ENCODE measurements around the gene G0S2. TPM values are rescaled to one million over a fixed set of nuclear protein-coding genes. Genes with fewer than 3 reads are reported as not detected.

Gene G0S2
- total RNA-seq, 1 experiment from 2014 or later, result 620 TPM

GRCh38 chr1:209691237-209691636 is 16.0 kb downstream of the G0S2 start:
- Histone ChIP-seq H3K9me3 (ENCODE audit: low read length) (no peaks in the 10 kb centered on the region), H3K79me2 (ENCODE audit: low read length) (no peaks in the 10 kb centered on the region), H3K27ac (ENCODE audit: low read length) (no peak overlapping the region), H2AFZ (ENCODE audit: low read length) (peak overlapping the region; percentile 40; the same call in 1 of the 2 replicates), H3K4me1 (ENCODE audit: insufficient read depth, low read length) (peaks cover 39% of the 10 kb centered on the region), H4K20me1 (ENCODE audit: low read length) (no peaks in the 10 kb centered on the region), H3K9me2 (replicated peaks; ENCODE audit: low read length) (no peaks in the 10 kb centered on the region), H3F3A (ENCODE audit: low read length, unreplicated experiment) (no peaks in the 10 kb centered on the region), H3K27me3 (ENCODE audit: low read length) (no peaks in the 10 kb centered on the region), H3K4me2 (ENCODE audit: low read length) (no peak overlapping the region), H3K4me3 (ENCODE audit: low read length) (no peak overlapping the region), H3K9ac (ENCODE audit: low read length) (no peak overlapping the region), H3K36me3 (ENCODE audit: low read depth, low read length) (no peaks in the 10 kb centered on the region)
- DNase-seq (no peak), ATAC-seq (no peak)
- ChIA-PET CTCF (no interaction called here), POLR2A (ENCODE audit: unreplicated experiment) (interaction anchor here (1.4 kb wide), 1 partner anchor 39 kb away, joined by 3 read pairs; the partner anchor contains the start of gene LAMB3)
- no TSS peak for BruUV-seq (replicated peaks)
- intact Hi-C loops (cut with micrococcal nuclease), result loop anchor here (1.0 kb wide), 1 partner anchor 16 kb away; the partner anchor contains the start of gene G0S2
- TF ChIP-seq CTCF (conservative IDR thresholded peaks at IDR 0.05; ENCODE audit: low read depth, low read length) (no peak), EZH2 (IDR thresholded peaks at IDR 0.05; ENCODE audit: low read length, unreplicated experiment) (no peak)

GRCh38 chr1:209692296-209692695 is 17.1 kb downstream of the G0S2 start:
- no TSS peak for BruUV-seq (replicated peaks)
- Histone ChIP-seq H3K9me2 (replicated peaks; ENCODE audit: low read length) (no peaks in the 10 kb centered on the region), H4K20me1 (ENCODE audit: low read length) (no peaks in the 10 kb centered on the region), H3K79me2 (ENCODE audit: low read length) (no peaks in the 10 kb centered on the region), H3K27ac (ENCODE audit: low read length) (peak overlapping the region; percentile 34), H3K4me3 (ENCODE audit: low read length) (no peak overlapping the region), H3K36me3 (ENCODE audit: low read depth, low read length) (no peaks in the 10 kb centered on the region), H3K27me3 (ENCODE audit: low read length) (no peaks in the 10 kb centered on the region), H3K9me3 (ENCODE audit: low read length) (no peaks in the 10 kb centered on the region), H3F3A (ENCODE audit: low read length, unreplicated experiment) (no peaks in the 10 kb centered on the region), H3K9ac (ENCODE audit: low read length) (no peak overlapping the region), H3K4me1 (ENCODE audit: insufficient read depth, low read length) (peaks cover 39% of the 10 kb centered on the region), H2AFZ (ENCODE audit: low read length) (peak overlapping the region; percentile 66), H3K4me2 (ENCODE audit: low read length) (peak overlapping the region; percentile 54)
- ChIA-PET POLR2A (ENCODE audit: unreplicated experiment) (no interaction called here), CTCF (interaction anchor here (0.6 kb wide), 1 partner anchor 22 kb away, joined by 5 read pairs; no protein-coding TSS in a partner anchor)
- DNase-seq (no peak), ATAC-seq (peak; percentile 30)
- intact Hi-C loops (cut with micrococcal nuclease), result no loop called here
- TF ChIP-seq EZH2 (IDR thresholded peaks at IDR 0.05; ENCODE audit: low read length, unreplicated experiment) (no peak), CTCF (conservative IDR thresholded peaks at IDR 0.05; ENCODE audit: low read depth, low read length) (no peak), EZH2phosphoT487 (IDR thresholded peaks at IDR 0.05; ENCODE audit: borderline replicate concordance, low read length) (no peak)

GRCh38 chr1:209692745-209693504 is 17.7 kb downstream of the G0S2 start:
- Histone ChIP-seq H3K9me3 (ENCODE audit: low read length) (no peaks in the 10 kb centered on the region), H3K27me3 (ENCODE audit: low read length) (no peaks in the 10 kb centered on the region), H3K27ac (ENCODE audit: low read length) (peak overlapping the region; percentile 34), H3K4me3 (ENCODE audit: low read length) (no peak overlapping the region), H3K79me2 (ENCODE audit: low read length) (no peaks in the 10 kb centered on the region), H3K36me3 (ENCODE audit: low read depth, low read length) (no peaks in the 10 kb centered on the region), H3K4me1 (ENCODE audit: insufficient read depth, low read length) (peaks cover 38% of the 10 kb centered on the region), H4K20me1 (ENCODE audit: low read length) (no peaks in the 10 kb centered on the region), H2AFZ (ENCODE audit: low read length) (peak overlapping the region; percentile 66), H3F3A (ENCODE audit: low read length, unreplicated experiment) (no peaks in the 10 kb centered on the region), H3K9me2 (replicated peaks; ENCODE audit: low read length) (no peaks in the 10 kb centered on the region), H3K9ac (ENCODE audit: low read length) (no peak overlapping the region), H3K4me2 (ENCODE audit: low read length) (peak overlapping the region; percentile 54)
- intact Hi-C loops (cut with micrococcal nuclease), result loop anchor here (1.0 kb wide), 6 partner anchors 47 to 124 kb away; no protein-coding TSS in a partner anchor
- ChIA-PET POLR2A (ENCODE audit: unreplicated experiment) (no interaction called here), CTCF (interaction anchor here (0.6 kb wide), 1 partner anchor 23 kb away, joined by 5 read pairs; no protein-coding TSS in a partner anchor)
- TF ChIP-seq CTCF (conservative IDR thresholded peaks at IDR 0.05; ENCODE audit: low read depth, low read length) (peak; percentile 99), EZH2phosphoT487 (IDR thresholded peaks at IDR 0.05; ENCODE audit: borderline replicate concordance, low read length) (no peak)
- DNase-seq, result peak; percentile 97
- peak; percentile 81 for ATAC-seq
- BruUV-seq (replicated peaks), result no TSS peak

Data from PC-3 (cell line).